Aorta (tissue), 5 donors: ENCODE measurements around the gene GPR151. TPM values are rescaled to one million over a fixed set of nuclear protein-coding genes. Genes with fewer than 3 reads are reported as not detected.

Experiments
- ATAC-seq: fragments of 200-7000 bp; cut with Tn5 transposase; one replicate; pipeline ENCODE4 v1.9.1; 2022; ENCODE audit warnings: moderate library complexity; ENCODE audit not compliant: low FRiP score
- DNase-seq, 2 donors: peaks; one replicate each; pipeline ENCODE4 v3.0.0-alpha.2; 2020
- H3K27ac ChIP-seq, 2 donors: one replicate each; pipeline ENCODE4 v1.5.1; 2013; ENCODE audit warnings: low read length in 2 of 2, mild to moderate bottlenecking in 2 of 2, moderate library complexity in 2 of 2, control low read depth in 1 of 2, inconsistent platforms in 1 of 2, low read depth in 1 of 2
- H3K27me3 ChIP-seq, 2 donors: one replicate each; pipeline ENCODE4 v1.6.1; 2013; ENCODE audit warnings: control low read depth in 1 of 2, low read length in 1 of 2, mild to moderate bottlenecking in 1 of 2, moderate library complexity in 1 of 2; ENCODE audit not compliant: insufficient read depth in 2 of 2, control insufficient read depth in 1 of 2
- H3K36me3 ChIP-seq, 2 donors: one replicate each; pipeline ENCODE4 v1.6.1; 2013; ENCODE audit warnings: control low read depth in 1 of 2, low read length in 1 of 2, mild to moderate bottlenecking in 1 of 2; ENCODE audit not compliant: insufficient read depth in 2 of 2, control insufficient read depth in 1 of 2
- H3K4me1 ChIP-seq, 2 donors: one replicate each; pipeline ENCODE4 v1.6.1; 2013; ENCODE audit warnings: low read length in 2 of 2, control low read depth in 1 of 2, mild to moderate bottlenecking in 1 of 2, moderate library complexity in 1 of 2; ENCODE audit not compliant: insufficient read depth in 2 of 2, control insufficient read depth in 1 of 2
- H3K4me3 ChIP-seq, 2 donors: one replicate each; pipeline ENCODE4 v1.5.1; 2013; ENCODE audit warnings: low read length in 2 of 2, control low read depth in 1 of 2, mild to moderate bottlenecking in 1 of 2
- H3K9me3 ChIP-seq: one replicate; pipeline ENCODE4 v1.6.1; 2013; ENCODE audit warnings: mild to moderate bottlenecking, low read length; ENCODE audit not compliant: control insufficient read depth
- WGBS, 2 donors: extraction: QIAGEN DNeasy Blood & Tissue Kit; methylation state at CpG; one replicate each; pipeline ENCODE4 v1.1.7; 2013; 5-methylcytosine and 5-hydroxymethylcytosine counted together
- intact Hi-C, 2 donors: fragments of 100-400 bp; cut with DNase I; formaldehyde crosslinking; loops; one replicate each; pipeline versions ENCODE4 v1.14.2 to v1.15.0; 2022
- polyA plus RNA-seq, 2 donors: library from polyadenylated mRNA; stranded (reverse); fragments of 200-250 nt; gene quantifications; one replicate each; pipeline ENCODE4 v1.2.3, GENCODE V29; 2013
- total RNA-seq, 2 donors: library from RNA; stranded (reverse); fragmentation: NEBNext Ultra II Directional; extraction: Animal tissue kit (Norgen Biotek cat#: 25700); gene quantifications; one replicate each; pipeline ENCODE4 v1.2.1, GENCODE V29; 2021
- donor health status: healthy with polysubstance abuse.
- donor health status: Bipolar disorder and iron deficiency.
- donor health status: DM: no; HTN: no; CAD: no.
- donor health status: DM: no; HTN: no; CAD: no.
- donor health status: DM: yes; HTN: yes; CAD: no.

GPR151 gene
- total and polyA plus RNA-seq, 4 donors = 0.10 TPM; not detected in 3

GRCh38 chr5:146529984-146530383, 14.0 kb upstream of the GPR151 start:
- H3K4me1 ChIP-seq = no peaks in the 10 kb centered on the region
- intact Hi-C loops = no loop called here
- DNase-seq (no peak), ATAC-seq (no peak)
- H3K36me3 ChIP-seq = no peaks in the 10 kb centered on the region
- WGBS, 2 donors = 80 to 85% methylated on average over 2 of the region's 2 CpGs
- H3K9me3 ChIP-seq = no peaks in the 10 kb centered on the region
- H3K4me3 ChIP-seq = no peak overlapping the region
- H3K27me3 ChIP-seq = no peaks in the 10 kb centered on the region
- no peak overlapping the region for H3K27ac ChIP-seq

DNA sequence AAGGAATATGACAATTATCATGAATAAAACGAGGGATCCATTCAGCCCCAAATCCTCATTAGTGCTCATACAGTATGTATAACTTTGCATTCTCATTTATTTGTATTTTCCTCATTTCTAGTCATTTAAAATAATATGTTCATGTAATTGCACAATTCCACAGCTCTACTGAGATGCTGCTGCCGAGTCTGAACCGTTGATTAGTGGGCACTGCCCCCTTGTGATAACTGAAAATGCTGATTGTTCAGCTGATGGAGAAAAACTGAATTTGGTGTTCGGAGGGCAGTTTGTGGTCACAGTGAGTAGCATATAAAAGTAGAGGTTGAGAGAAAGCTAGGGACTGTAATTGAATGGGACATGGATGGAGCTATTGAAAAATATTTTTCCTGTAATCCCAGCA, 12.2 kb upstream of the GPR151 start:
- Histone ChIP-seq H3K36me3 (no peaks in the 10 kb centered on the region), H3K9me3 (no peaks in the 10 kb centered on the region), H3K27ac (no peak overlapping the region), H3K4me1 (no peaks in the 10 kb centered on the region), H3K4me3 (no peak overlapping the region), H3K27me3 (no peaks in the 10 kb centered on the region)
- DNase-seq (no peak), ATAC-seq (no peak)
- intact Hi-C loops = no loop called here
- 50 to 52% methylated on average over 4 of the region's 4 CpGs for WGBS, 2 donors

GRCh38 chr5:146527785-146528184, 11.8 kb upstream of the GPR151 start:
- Histone ChIP-seq H3K27me3 (no peaks in the 10 kb centered on the region), H3K27ac (no peak overlapping the region), H3K36me3 (no peaks in the 10 kb centered on the region), H3K4me1 (no peaks in the 10 kb centered on the region), H3K9me3 (no peaks in the 10 kb centered on the region), H3K4me3 (no peak overlapping the region)
- WGBS, 2 donors = 80 to 84% methylated on average over 3 of the region's 3 CpGs
- intact Hi-C loops = no loop called here
- DNase-seq (no peak), ATAC-seq (no peak)

DNA sequence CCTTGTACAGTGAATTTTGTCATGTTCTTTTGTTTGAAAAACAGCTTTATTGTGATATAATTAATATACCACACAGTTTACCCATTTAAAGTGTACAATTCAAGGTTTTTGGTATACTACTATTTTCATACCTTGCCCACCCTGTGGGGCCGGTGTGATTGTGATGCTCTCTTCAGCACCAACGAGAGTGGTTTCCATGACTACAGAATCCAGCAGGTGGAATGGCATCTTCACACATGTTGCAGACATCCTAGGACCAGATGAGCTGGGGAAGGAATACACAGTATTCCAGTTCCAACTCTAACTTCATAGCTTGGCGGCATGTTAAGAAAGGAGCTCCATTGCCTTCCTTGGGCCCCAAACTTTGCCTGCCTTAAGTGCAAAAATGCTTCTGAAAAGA, 7.7 kb upstream of the GPR151 start:
- Histone ChIP-seq H3K36me3 (no peaks in the 10 kb centered on the region), H3K9me3 (no peaks in the 10 kb centered on the region), H3K27me3 (no peaks in the 10 kb centered on the region), H3K4me3 (no peak overlapping the region), H3K27ac (no peak overlapping the region), H3K4me1 (no peaks in the 10 kb centered on the region)
- no peak for DNase-seq
- WGBS, 2 donors = 79% methylated on average over 3 of the region's 3 CpGs
- ATAC-seq = no peak
- intact Hi-C loops = no loop called here

GRCh38 chr5:146521403-146522106, 5.6 kb upstream of the GPR151 start:
- H3K27ac ChIP-seq = no peak overlapping the region
- H3K27me3 ChIP-seq = no peaks in the 10 kb centered on the region
- no peaks in the 10 kb centered on the region for H3K36me3 ChIP-seq
- H3K4me3 ChIP-seq = no peak overlapping the region
- ATAC-seq (no peak), DNase-seq (no peak)
- no peaks in the 10 kb centered on the region for H3K4me1 ChIP-seq
- 70 to 74% methylated on average over 8 of the region's 8 CpGs for WGBS, 2 donors
- H3K9me3 ChIP-seq = no peaks in the 10 kb centered on the region
- intact Hi-C loops = no loop called here

GRCh38 chr5:146520731-146521130, 4.7 kb upstream of the GPR151 start:
- 73 to 77% methylated on average over 2 of the region's 2 CpGs for WGBS, 2 donors
- intact Hi-C loops = no loop called here
- Histone ChIP-seq H3K27me3 (no peaks in the 10 kb centered on the region), H3K9me3 (no peaks in the 10 kb centered on the region), H3K27ac (no peak overlapping the region), H3K4me3 (no peak overlapping the region), H3K4me1 (no peaks in the 10 kb centered on the region), H3K36me3 (no peaks in the 10 kb centered on the region)
- DNase-seq (no peak), ATAC-seq (no peak)

DNA sequence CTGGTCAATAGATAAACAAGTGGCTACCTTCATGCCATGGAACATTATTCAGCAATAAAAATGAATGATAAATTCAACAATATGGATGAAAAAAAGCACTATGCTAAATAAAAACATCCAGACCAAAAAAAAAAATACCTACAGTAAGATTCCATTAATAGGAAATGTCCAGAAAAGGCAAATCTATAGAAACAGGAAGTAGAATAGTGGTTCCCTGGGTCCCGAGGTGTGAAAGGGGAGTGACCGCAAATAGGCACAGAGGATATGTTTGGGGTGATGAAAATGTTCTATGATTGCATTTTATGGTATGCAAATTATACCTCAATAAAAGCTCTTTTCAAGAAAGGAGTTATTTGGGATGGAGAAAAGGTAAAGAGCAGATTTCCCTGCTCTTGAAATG, 3.6 kb upstream of the GPR151 start:
- intact Hi-C loops = no loop called here
- H3K9me3 ChIP-seq = no peaks in the 10 kb centered on the region
- DNase-seq = no peak
- no peaks in the 10 kb centered on the region for H3K36me3 ChIP-seq
- H3K4me3 ChIP-seq = no peak overlapping the region
- WGBS, 2 donors = 75 to 81% methylated on average over 2 of the region's 2 CpGs
- no peaks in the 10 kb centered on the region for H3K27me3 ChIP-seq
- no peak for ATAC-seq
- no peaks in the 10 kb centered on the region for H3K4me1 ChIP-seq
- no peak overlapping the region for H3K27ac ChIP-seq

DNA sequence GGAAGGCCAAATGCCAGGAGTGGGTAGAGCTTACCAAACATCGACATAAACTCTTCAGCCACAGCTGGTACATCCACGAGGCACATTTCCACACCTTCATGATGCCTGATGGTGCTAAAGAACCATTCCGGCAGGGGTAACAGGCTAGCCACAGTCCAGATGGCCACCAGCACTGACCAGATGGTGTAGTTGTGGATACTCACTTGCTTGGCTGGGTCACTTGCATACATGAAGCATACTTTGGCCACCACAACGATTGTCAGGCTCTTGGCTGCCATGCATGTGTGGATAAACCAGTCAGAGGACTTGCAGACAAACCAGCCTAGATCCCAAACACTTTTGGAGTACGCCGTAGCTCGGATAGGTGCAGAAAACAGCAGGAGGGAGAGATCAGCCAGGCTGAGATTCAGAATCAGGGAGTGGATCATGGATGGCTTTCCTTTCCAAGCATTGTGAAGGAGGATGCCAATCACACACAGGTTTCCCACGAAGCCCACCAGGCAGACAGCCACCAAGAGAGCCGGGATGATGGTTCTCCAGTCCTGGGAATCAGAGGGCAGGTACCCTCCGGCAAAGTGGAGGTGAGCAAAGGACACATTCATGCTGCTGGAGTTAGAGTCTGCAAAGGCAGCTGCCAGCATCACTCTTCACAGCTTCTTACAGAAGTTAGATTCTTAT, 378 bp downstream of the GPR151 start:
- intact Hi-C loops = no loop called here
- Histone ChIP-seq H3K27ac (no peak overlapping the region), H3K27me3 (no peaks in the 10 kb centered on the region), H3K9me3 (no peaks in the 10 kb centered on the region), H3K4me3 (no peak overlapping the region), H3K4me1 (no peaks in the 10 kb centered on the region), H3K36me3 (no peaks in the 10 kb centered on the region)
- DNase-seq = no peak
- WGBS, 2 donors = 76 to 78% methylated on average over 10 of the region's 10 CpGs
- ATAC-seq = no peak

DNA sequence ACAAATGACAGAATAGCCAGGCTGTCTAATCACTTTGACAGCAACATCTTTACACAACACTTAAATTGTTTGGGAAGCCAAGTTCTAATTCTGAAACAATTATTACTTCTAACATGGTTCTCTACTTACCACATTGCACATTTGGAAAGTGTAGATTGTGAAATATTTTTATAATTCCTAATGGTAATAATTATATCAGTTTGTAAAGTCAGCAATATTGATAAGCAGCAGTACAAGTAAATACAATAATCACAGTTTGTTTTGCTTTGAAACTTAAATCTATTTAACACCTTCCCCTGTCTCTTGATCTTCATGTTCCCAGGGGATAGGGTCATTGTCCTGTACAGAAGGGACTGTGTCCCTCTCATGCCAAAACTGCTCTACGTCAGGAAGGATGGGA, 1.4 kb downstream of the GPR151 start:
- Histone ChIP-seq H3K4me1 (no peaks in the 10 kb centered on the region), H3K27ac (no peak overlapping the region), H3K36me3 (no peaks in the 10 kb centered on the region), H3K4me3 (no peak overlapping the region), H3K27me3 (no peaks in the 10 kb centered on the region), H3K9me3 (no peaks in the 10 kb centered on the region)
- no peak for DNase-seq
- no peak for ATAC-seq
- intact Hi-C loops = no loop called here
- 86 to 88% methylated on average over 1 of the region's 1 CpG for WGBS, 2 donors
